Globus pallidus (tissue), 1 donor: ENCODE measurements around the gene ANKRD53.

ENCODE experiments used
- DNase-seq: peaks from one replicate; pipeline ENCODE4 v3.0.0-alpha.2; 2015; ENCODE audit warnings: low spot score

Gene ANKRD53

DNA sequence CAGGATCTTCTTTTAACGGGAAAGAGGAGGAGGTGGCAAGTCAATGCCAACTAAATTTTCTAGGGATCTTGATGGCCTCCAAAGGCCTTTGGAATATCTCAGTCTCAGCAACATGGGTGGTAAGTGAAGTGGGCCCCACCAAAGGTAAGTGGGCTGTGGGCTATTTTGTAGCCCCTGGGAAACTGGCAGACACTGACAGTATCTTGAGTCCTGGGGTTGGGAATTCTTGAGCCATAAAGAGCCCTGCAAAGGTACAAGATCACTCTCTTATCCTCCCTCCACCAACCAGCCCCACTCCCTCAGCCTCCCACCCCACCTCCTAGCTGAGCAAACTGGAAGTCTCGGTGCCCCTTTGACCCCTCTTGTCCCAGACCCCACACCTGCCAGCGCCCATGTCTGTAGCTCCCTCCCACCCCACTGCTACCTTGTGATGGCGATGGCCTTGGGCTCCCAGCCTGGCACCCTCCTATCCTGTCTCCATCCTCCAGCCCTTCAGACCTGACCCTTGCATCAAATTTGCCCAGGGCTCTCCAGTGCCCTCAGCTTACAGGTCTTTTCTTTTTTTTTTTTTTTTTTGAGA lies 34.2 kb upstream of the ANKRD53 start:
- DNase-seq: no peak

DNA sequence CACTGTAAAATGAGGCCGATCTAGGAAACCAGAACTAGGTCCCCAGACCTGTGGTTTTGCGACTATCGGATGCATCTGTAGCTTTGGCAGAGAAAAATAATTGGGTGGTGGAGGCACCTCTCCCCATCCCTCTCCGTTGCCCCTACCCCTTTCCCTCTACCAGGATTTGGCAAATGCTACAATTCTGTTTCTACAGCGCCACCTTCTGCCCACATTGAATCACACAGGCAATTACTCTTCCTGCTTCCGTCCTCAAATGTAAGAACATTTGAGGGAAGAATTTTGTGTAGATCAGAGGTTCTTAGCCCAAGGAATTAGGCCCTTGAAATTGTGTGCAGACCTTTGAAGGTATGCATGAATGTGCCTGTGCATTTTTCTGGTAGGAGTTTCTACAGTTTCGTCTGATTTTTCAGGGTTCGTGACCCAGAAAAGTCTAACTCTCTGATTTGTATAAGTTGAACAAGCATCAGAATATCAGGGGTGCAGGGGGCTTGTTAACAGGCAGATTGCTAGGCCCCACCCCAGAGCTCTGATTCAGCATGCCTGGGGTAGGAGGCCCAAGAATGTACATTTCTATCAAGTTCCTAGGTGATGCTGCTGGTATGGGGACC lies 31.5 kb upstream of the ANKRD53 start:
- peak; percentile 29 for DNase-seq

DNA sequence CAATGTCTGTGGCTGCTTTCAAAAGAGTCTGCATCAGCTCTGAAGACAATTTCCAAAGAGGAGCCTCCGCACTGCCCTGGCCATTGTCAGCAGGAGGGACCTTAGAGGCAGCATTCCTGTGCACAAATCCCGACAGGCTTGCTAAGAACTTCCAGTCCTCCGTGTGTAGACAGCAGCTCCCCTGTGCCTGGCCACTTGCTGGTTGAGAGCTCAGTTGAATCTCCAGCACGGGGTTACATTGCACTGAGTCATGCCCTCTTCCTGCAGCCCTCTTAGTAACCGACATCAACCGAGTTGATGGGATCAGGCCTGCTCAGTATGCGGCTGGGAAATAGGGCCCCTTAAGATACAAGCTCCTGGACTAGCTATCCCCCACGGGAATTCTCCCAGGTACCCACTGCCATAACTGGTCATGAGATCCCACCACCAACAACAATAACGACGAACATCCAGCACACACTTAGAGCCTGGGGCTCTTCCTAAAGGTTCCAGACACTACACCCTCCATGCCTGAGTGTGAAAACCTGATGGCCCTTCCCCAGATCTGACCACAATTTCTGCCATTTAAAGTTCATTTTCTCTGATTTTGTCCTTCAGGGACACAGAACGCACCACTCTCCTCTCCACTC lies 30.8 kb upstream of the ANKRD53 start:
- no peak for DNase-seq

DNA sequence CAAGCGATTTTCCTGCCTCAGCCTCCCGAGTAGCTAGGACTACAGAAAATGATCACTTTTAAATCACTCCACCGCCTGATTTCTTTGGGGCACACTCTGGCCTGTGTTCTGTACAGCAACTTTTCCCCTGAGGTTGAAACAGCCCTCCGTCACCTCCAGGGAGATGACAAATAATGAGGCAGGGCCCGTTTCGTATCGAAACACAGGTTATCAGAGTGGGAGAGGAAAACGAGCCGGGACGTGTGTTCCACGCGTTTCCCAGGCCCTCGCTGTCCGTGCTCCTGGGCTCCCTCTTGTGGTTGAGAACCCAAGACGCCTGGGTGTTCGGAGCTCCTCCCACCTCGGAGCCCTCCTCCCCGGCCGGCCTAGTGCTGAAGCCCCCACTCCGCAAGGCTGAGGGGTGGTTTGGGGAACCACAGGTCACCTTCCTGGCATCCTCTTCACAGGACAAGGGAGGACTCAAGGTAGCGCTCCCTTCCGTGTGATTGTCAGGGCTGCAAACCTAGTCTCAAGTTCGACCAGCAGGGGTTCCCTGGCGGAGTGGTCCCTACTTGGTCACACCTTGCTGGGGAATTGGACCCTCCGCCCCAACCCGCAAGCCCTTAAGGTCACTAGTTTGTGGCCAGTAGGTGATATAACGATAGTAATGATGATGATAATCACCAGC lies 30.0 kb upstream of the ANKRD53 start:
- peak; percentile 62 for DNase-seq

DNA sequence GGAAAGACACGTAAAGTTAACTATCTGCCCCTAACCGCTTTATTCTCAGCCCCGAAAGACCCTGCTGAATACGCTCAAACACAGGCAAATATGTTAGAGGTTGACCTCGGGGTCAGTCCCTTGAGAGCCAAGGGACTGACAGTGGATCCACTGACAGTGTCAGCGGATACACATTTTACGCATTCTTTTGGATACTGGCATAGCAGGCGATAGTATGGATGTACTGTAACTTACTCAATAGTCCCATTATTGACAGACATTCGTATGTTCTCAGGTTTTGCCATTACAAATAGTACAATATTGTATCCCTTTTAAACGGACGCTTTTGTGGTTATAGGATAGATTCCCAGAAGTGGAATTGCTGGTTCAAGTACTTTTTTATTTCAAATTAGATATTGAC lies 29.3 kb upstream of the ANKRD53 start:
- DNase-seq: no peak

DNA sequence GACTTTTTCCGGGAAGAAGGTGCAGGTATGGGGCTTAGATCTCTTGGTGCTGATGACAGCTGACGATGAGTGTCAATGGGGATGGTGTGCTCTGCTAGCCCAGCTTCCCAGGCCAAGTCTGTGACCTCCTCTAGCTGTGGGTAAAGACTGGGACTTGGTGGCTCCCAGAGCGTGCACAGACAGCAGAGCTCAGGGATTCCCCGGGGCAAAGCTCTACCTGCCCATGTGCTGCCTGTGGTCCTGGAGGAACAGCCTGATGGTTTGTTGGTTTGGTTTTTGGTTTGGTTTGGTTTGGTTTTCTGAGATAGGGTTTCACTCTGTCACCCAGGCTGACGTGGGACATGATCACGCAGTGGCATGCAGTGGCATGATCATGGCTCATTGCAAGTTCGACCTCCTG lies 23.5 kb upstream of the ANKRD53 start:
- DNase-seq: no peak

DNA sequence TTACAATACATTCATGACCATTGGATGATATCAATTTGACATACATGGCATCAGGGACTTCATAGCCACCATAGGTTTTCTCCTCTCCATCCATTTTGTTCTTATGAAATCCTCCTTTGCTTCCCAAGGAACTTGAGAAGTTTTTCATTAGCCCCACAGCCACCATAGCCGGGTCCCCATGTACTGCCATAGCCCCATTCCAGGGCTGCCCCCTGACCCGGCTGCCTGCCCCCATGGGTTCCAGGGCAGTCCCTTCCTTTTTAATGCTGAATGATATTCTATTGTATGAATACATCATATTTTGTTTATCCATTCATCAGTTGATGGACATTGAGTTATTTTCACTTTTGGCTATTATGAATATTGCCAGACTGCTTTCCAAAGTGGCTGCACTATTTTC lies 22.3 kb upstream of the ANKRD53 start:
- no peak for DNase-seq

DNA sequence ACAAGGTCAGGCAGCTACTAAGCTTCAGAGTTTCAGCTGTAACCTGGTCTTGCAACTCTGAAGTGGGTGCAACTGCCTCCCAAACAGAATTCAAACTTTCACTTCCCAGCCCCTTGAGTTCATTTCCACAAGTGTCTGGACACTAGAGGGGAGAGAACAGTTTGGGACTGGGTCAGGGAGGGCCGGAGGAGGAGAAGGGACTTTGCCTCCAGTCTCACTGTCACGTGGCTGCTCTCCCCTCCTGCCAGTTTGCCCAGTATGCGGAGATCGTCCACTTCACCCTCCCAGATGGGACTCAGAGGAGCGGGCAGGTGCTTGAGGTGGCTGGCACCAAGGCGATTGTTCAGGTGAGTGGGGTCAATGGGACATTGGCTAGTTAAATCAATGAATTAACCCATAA lies 20.6 kb upstream of the ANKRD53 start:
- DNase-seq: no peak

DNA sequence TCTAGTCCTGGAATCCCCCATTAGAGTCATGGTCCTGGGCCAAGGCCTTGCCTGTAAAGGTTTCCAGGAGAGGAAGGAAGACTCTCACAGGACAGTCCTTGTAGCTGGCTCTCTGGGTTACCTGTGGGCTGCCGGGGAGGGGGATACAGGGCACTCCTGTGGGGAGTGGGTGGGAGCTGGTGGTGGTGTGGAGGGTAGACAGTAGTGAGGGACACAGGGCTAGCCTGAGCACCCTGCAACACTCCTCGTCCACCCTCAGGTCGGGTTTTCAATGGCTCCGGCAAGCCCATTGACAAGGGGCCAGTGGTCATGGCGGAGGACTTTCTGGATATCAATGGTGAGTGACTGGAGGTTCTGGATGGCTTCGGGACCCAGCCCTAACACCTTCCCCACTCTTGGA lies 19.7 kb upstream of the ANKRD53 start:
- DNase-seq: no peak

DNA sequence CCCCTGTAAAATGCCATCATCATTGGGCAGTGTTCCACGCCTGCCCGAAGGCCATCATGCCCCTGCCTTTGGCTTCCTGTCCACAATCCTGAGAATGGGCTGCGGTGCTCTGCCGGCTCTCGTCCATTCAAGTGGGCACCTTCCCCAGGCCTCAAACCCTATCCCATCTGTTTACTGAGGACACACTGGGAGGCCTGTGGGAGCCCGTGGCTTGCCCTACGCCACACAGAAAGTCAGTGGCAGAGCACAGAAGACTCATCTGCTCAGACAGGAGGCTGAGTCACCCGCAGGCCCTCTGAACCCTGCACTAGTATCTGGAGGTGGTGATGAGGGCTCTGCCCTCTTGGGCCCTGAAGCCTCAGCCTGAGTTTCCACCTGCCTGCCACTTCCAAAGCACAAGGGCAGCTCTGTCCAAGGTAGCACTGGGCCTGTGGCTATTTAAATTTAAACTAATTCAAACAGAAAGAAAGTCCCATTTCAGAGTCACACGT lies 19.1 kb upstream of the ANKRD53 start:
- no peak for DNase-seq

DNA sequence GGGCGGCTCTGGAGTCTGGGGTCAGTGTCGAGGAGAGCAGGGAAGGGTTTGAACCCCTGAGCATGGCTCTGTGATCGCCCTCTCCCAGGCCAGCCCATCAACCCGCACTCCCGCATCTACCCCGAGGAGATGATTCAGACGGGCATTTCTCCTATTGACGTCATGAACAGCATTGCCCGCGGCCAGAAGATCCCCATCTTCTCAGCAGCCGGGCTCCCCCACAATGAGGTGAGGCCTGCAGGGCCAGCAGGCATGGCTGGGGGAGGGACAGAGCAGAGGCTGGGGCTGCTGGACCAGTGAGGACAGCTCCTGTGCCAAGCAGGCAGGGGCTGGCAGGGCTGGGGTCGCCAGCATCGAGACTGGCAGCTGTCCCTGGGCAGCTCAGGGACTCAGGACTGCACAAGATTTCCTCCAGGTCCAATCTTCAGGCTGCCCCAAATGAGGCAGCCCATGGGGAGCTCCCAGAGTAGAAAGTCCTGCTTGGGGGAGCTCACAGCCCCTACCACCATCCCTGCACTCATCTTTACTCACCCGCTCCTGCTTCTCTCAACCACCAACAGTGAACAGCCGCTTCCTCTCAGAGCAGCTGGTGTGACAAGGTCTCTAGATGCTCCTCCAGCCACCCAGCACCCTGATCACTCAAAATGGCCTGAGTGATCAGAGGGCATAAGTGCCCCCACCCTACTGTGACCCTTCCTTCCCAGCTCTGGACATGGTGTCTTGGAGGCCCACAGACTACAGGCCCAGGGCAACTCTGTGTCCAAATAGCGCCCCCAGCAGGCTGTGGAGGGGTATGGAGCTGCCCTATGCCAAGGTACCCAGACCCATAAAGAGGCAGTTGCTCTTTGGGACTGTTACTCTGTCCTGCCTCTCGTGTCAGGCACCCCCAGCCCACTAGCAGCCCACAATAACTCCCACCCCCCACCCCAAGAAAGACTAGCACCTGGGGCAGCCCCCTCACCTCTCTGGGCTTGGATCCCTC lies 18.3 kb upstream of the ANKRD53 start:
- DNase-seq: no peak

DNA sequence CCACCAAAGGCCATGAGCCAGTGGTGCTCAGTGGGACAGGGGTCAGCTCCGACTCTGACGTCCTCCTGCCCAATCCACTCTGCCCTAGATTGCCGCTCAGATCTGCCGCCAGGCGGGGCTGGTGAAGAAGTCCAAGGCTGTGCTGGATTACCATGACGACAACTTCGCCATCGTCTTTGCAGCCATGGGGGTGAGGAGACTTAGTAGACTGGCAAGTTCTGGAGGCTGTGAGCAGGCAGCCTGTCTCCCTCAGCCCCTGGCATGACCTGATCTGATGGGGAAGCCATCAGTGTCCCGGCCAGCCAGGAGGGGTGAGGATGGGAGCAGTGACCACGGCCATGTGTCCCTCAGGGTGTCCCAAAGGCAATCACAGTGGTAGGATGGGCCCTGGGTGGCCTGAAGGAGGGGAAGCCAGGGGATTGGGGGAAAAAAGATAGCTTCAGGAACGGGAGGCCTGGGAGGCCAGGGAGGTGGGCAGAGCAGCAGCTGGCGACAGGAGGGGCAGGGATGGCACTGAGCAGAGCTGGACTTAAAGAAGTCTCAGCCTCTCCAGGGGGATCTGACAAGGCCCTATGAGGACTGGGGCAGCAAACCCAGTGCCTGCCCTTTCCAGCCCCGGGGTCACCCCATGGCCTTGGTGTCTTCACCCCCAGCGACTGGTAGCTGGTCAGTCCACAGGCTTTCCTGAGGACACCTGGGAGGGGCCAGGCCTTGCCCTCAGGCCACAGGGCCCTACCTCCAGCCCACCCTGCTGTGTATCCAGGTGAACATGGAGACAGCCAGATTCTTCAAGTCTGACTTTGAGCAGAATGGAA lies 17.4 kb upstream of the ANKRD53 start:
- DNase-seq: no peak

DNA sequence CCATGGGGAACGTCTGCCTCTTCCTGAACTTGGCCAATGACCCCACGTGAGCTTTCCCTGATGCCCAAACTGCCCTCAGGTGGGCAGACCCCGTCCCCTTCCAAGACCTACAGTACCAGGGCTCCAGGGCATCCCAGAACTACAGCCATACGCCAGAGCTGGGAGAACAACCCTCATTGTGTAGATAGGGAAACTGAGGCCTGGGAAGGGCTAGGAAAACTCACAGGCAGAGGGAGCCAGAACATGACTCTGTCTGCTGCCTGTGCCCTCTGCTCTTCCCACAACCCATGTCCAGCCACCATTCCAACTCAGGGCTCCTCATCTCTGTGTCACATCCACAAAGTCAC lies 16.8 kb upstream of the ANKRD53 start:
- no peak for DNase-seq

DNA sequence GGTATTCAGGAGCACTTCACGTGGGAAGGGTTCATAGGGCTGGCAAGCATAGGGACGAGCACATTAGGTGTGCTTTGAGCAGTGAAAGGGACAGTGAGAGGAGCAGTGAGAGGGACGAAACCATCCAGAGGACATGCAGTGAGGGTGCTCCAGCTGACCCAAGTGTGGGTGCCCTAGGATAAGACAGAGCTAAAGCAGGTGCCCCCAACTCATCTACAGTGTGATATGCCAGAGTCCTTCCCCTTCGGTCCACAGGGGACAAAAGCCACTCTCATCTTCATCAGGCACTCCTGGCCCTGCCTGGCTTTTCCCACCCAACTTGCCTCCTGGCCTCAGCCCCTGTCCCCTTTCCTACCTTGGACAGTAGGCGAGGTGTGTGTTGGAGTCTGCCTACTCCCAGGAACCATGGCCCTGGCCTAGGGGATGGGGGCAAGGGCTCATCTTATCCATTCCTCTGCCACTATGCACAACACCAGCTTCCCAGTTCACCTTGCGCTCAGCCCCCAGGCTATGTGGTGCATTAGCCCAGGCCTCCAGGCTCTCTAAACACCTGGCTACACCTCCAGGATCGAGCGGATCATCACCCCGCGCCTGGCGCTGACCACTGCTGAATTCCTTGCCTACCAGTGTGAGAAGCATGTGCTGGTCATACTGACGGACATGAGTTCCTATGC lies 16.1 kb upstream of the ANKRD53 start:
- no peak for DNase-seq

DNA sequence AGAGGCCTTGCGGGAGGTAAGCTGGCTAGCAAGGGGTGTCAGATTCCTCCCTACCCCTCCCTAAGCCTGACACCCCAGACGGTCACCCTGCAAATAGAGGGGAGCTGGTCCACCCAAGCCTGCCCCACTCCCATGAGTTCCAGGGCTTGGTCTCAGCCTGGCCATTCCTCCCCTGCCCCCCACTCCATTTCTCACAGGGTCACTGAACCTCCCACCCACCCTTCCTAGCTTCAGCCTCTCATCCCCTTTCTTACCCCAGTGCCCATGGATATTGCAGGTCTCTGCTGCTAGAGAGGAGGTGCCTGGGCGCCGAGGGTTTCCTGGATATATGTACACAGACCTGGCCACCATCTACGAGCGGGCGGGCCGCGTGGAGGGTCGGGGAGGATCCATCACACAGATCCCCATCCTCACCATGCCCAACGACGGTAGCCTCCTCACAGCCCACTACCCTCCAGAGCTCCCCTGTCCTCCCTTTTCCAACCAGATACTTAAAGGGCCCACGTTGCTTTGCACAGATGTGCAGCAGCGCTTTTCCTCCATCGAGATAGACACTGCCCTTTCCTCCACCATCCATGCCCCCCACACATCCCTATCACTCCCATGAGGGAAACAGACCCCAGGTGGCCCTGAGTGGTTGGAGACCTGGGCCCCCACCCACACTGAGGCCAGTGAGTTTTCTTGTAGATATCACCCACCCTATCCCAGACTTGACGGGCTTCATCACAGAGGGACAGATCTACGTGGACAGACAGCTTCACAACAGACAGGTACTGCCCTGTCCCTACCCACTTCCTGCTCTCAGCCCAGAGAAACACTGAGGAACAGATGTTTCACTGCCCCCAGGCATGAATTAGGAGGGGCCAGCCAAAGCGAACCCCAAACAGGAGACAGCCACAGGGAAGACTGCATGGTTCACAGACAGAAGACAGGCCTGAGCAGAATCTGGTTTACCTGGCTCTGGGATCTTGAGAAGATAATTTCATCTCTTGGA lies 15.2 kb upstream of the ANKRD53 start:
- no peak for DNase-seq

DNA sequence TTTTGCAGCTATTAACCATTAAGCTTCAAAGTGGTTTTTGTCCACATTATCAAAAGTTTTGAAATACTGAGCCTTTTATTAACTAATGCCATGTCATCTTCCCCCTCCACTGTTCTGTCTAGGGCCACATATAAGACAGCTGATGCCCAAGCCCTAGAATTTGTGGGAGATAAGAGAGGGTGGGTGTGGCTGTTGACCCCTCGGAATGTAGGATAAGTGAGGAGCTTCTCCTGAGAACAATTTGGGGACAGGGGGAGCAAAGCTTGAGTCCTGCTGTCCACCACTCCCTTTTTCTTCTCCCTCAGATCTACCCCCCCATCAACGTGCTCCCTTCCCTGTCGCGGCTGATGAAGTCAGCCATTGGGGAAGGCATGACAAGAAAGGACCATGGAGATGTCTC lies 14.3 kb upstream of the ANKRD53 start:
- DNase-seq: no peak

DNA sequence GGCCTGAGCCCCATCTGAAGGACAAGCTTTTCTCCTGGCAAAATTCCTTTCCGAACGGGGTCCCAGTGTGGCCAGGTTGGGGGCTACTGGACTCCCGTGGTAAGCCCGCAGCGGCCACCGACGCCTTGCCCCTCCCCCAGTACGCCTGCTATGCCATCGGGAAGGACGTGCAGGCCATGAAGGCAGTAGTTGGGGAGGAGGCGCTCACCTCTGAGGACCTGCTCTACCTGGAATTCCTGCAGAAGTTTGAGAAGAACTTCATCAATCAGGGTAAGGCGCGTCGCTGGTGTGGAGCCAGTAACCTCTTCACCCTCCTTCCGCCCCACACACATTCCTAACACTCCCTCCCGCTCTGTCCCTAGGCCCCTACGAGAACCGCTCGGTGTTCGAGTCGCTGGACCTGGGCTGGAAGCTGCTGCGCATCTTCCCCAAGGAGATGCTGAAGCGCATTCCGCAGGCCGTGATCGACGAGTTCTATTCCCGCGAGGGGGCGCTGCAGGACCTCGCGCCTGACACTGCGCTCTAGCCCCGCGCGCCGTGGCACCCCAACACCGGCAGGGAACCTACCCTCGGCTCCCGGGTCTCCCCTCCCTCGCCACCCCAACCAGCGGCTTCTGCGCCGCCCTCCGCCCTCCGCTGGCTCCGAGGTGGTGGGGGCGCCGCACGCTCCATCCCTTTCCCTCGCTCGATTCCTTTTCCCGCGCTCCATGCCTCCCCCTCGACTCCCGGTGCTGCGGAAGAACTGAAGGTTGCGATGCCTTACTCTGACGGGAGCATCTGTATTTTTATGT lies 13.6 kb upstream of the ANKRD53 start:
- peak; percentile 54 for DNase-seq

DNA sequence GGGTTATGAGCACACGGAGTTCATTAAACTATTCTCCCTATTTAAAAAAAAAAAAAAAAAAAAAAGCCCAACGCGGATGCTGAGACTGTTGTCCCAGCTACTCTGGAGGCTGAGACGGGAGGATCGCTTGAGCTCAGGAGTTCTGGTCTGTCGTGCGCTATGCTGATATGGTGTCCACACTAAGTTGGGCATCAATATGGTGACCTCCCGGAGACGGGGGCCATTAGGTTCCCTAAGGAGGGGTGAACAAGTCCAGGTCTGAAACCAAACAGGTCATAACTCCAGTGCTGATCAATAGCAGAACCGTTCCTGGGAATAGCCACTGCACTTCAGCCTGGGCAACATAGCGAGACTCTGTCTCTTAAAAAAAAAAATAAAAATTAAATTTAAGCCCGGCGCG lies 12.9 kb upstream of the ANKRD53 start:
- DNase-seq: no peak

DNA sequence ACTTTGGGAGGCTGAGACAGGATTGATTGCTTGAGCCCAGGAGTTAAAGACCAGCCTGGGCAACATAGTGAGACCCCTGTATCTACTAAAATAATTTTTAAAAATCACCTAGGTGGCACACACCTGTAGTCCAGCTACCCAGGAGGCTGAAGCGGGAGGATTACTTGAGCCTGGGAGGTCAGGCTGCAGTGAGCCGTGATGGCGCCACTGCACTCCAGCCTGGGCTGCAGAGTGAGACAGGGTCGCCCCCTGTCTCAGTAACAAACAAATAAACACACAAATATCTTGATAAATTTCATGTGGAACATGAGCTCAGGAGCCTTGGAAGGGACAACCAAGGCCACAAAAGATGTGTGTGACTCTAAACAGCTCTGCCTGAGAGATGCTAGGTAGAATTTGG lies 11.7 kb upstream of the ANKRD53 start:
- DNase-seq: no peak
